A549 (cell line): ENCODE measurements around the gene MUC16. TPM values are rescaled to one million over a fixed set of nuclear protein-coding genes. Genes with fewer than 3 reads are reported as not detected.

Experiments
- polyA plus RNA-seq, 4 experiments: library from polyadenylated mRNA; depleted of rRNA in 3 of 4; stranded (reverse); fragments of >200 nt; fragmentation: RNase III in 1 of 4; extraction: RNeasy Plus Mini Kit Qiagen cat#74134 plus additional on column Dnase treatment in 1 of 4; gene quantifications; 2 replicates in 3 of 4; 3 replicates in 1 of 4; pipeline ENCODE4 v1.2.3, GENCODE V29; 2011 to 2017

Gene MUC16
- polyA plus RNA-seq, 2 of the 4 experiments (the other 2 are of a cell fraction): 0.23 TPM; not detected in 1

Other genes with a start within 250 kb of the MUC16 start
- 30.9 and 37.3 TPM in 2 replicates for gene ZNF558, start 178.1 kb downstream of the MUC16 start, polyA plus RNA-seq (2011; rRNA removed)
- gene ZNF558, start 178.1 kb downstream of the MUC16 start, polyA plus RNA-seq (2017; fragmentation: RNase III; extraction: RNeasy Plus Mini Kit Qiagen cat#74134 plus additional on column Dnase treatment): 8.8 to 11.8 TPM (median 8.9 TPM) in 3 replicates
- gene MBD3L1, start 178.0 kb downstream of the MUC16 start, polyA plus RNA-seq (2011; rRNA removed): not detected in 2 replicates
- gene MBD3L1, start 178.0 kb downstream of the MUC16 start, polyA plus RNA-seq (2017; fragmentation: RNase III; extraction: RNeasy Plus Mini Kit Qiagen cat#74134 plus additional on column Dnase treatment): not detected in 3 replicates
- gene OR1M1, start 76.7 kb upstream of the MUC16 start, polyA plus RNA-seq (2011; rRNA removed): not detected in 2 replicates
- not detected in 3 replicates for gene OR1M1, start 76.7 kb upstream of the MUC16 start, polyA plus RNA-seq (2017; fragmentation: RNase III; extraction: RNeasy Plus Mini Kit Qiagen cat#74134 plus additional on column Dnase treatment)
- gene OR7G2, start 97.1 kb upstream of the MUC16 start, polyA plus RNA-seq (2011; rRNA removed): not detected in 2 replicates
- not detected in 3 replicates for gene OR7G2, start 97.1 kb upstream of the MUC16 start, polyA plus RNA-seq (2017; fragmentation: RNase III; extraction: RNeasy Plus Mini Kit Qiagen cat#74134 plus additional on column Dnase treatment)
- not detected in 2 replicates for gene OR7G1, start 105.4 kb upstream of the MUC16 start, polyA plus RNA-seq (2011; rRNA removed)
- not detected in 3 replicates for gene OR7G1, start 105.4 kb upstream of the MUC16 start, polyA plus RNA-seq (2017; fragmentation: RNase III; extraction: RNeasy Plus Mini Kit Qiagen cat#74134 plus additional on column Dnase treatment)
- not detected in 2 replicates for gene OR7G3, start 116.5 kb upstream of the MUC16 start, polyA plus RNA-seq (2011; rRNA removed)
- not detected in 3 replicates for gene OR7G3, start 116.5 kb upstream of the MUC16 start, polyA plus RNA-seq (2017; fragmentation: RNase III; extraction: RNeasy Plus Mini Kit Qiagen cat#74134 plus additional on column Dnase treatment)
- 21.8 and 23.1 TPM in 2 replicates for gene ZNF317, start 130.0 kb upstream of the MUC16 start, polyA plus RNA-seq (2011; rRNA removed)
- gene ZNF317, start 130.0 kb upstream of the MUC16 start, polyA plus RNA-seq (2017; fragmentation: RNase III; extraction: RNeasy Plus Mini Kit Qiagen cat#74134 plus additional on column Dnase treatment): 14.7 to 16.3 TPM (median 15.1 TPM) in 3 replicates
- 0.03 TPM in 1 of 2 replicates, not detected in the other for gene OR7D2, start 168.6 kb upstream of the MUC16 start, polyA plus RNA-seq (2011; rRNA removed)
- gene OR7D2, start 168.6 kb upstream of the MUC16 start, polyA plus RNA-seq (2017; fragmentation: RNase III; extraction: RNeasy Plus Mini Kit Qiagen cat#74134 plus additional on column Dnase treatment): not detected in 3 replicates
- not detected in 2 replicates for gene OR7D4, start 209.2 kb upstream of the MUC16 start, polyA plus RNA-seq (2011; rRNA removed)
- gene OR7D4, start 209.2 kb upstream of the MUC16 start, polyA plus RNA-seq (2017; fragmentation: RNase III; extraction: RNeasy Plus Mini Kit Qiagen cat#74134 plus additional on column Dnase treatment): not detected in 3 replicates
- not detected in 2 replicates for gene OR7E24, start 240.5 kb upstream of the MUC16 start, polyA plus RNA-seq (2011; rRNA removed)
- not detected in 3 replicates for gene OR7E24, start 240.5 kb upstream of the MUC16 start, polyA plus RNA-seq (2017; fragmentation: RNase III; extraction: RNeasy Plus Mini Kit Qiagen cat#74134 plus additional on column Dnase treatment)